ENCODE measurements around the gene HOXA4.

DNA sequence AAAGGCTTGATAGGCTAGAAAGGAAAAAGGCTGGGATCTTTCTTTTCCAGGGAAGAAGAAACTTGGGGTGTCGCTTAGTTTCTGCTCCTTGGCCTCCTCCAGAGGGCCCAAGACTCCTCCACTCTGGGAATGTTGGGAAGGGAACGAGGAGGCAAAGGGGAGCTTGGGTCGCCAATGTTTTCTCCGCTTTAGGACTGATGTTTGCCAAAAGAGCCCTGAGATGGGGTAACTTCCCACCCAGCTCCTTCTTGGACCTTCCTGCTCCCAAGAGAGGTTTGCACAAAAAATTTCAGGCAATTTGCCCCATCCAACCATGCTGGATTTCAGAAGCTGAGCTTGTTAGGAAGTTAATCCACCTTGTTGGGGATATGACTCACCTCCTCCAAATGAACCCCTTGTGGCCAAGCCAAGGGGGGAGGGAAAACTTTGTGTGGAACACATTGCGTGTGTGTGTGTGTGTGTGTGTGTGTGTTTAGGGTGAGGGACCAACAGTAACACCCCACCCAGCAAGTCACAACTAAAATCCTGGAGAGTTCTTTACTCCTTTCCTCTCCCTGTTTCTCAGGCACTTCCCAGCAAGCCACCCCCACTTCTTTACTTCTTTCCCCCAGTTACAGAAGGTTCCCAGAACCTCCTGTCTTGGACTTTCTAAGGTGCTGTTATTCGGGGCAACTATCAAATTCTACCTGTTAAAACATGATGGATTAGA lies 19.4 kb downstream of the HOXA4 start:
- TF ChIP-seq POLR2A (IDR thresholded peaks at IDR 0.05) (no peak), POLR2AphosphoS5 (IDR thresholded peaks at IDR 0.05) (no peak)
- TF ChIP-seq, protein P1, sequence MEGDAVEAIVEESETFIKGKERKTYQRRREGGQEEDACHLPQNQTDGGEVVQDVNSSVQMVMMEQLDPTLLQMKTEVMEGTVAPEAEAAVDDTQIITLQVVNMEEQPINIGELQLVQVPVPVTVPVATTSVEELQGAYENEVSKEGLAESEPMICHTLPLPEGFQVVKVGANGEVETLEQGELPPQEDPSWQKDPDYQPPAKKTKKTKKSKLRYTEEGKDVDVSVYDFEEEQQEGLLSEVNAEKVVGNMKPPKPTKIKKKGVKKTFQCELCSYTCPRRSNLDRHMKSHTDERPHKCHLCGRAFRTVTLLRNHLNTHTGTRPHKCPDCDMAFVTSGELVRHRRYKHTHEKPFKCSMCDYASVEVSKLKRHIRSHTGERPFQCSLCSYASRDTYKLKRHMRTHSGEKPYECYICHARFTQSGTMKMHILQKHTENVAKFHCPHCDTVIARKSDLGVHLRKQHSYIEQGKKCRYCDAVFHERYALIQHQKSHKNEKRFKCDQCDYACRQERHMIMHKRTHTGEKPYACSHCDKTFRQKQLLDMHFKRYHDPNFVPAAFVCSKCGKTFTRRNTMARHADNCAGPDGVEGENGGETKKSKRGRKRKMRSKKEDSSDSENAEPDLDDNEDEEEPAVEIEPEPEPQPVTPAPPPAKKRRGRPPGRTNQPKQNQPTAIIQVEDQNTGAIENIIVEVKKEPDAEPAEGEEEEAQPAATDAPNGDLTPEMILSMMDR (IDR thresholded peaks at IDR 0.05): peak in 1 of 3 donors; percentile 7
